SU-DHL-6 (cell line): Measurements from ENCODE around the gene DRD4.

ENCODE experiments used
- H2AFZ ChIP-seq: fragments of 200-600 bp; sonication (generic); 2 replicates; pipeline ENCODE4 v1.6.1; 2014; ENCODE audit warnings: low read depth, mild to moderate bottlenecking, moderate library complexity, mixed read lengths, antibody characterized with exemption, low read length; ENCODE audit not compliant: severe bottlenecking
- H3F3A ChIP-seq: fragments of 200-600 bp; shearing (Covaris generic); 2 replicates; pipeline ENCODE4 v1.6.0; 2016; ENCODE audit warnings: antibody characterized with exemption, mild to moderate bottlenecking; ENCODE audit not compliant: insufficient read depth
- H3K27ac ChIP-seq: fragments of 200-600 bp; sonication (generic); 2 replicates; pipeline ENCODE4 v1.5.1; 2016; ENCODE audit warnings: low read depth, mild to moderate bottlenecking, low read length, moderate library complexity, mixed read lengths
- H3K27me3 ChIP-seq: fragments of 200-600 bp; sonication (generic), shearing (Covaris generic); 2 replicates; pipeline ENCODE4 v1.6.0; 2014; ENCODE audit warnings: mild to moderate bottlenecking, low read length
- H3K36me3 ChIP-seq: fragments of 200-600 bp; sonication (generic); 2 replicates; pipeline ENCODE4 v1.6.1; 2014; ENCODE audit warnings: mild to moderate bottlenecking, low read length, mixed read lengths
- H3K4me2 ChIP-seq: fragments of 300-600, 200-600 bp; shearing (Covaris generic), sonication (generic); 2 replicates; pipeline ENCODE4 v1.6.0; 2014; ENCODE audit warnings: low read length, low read depth, mild to moderate bottlenecking; ENCODE audit not compliant: poor library complexity, severe bottlenecking
- H3K4me3 ChIP-seq: fragments of 200-600 bp; sonication (generic); 2 replicates; pipeline ENCODE4 v1.5.1; 2014; ENCODE audit warnings: antibody characterized with exemption, low read length, mild to moderate bottlenecking, mixed read lengths; ENCODE audit not compliant: insufficient read depth, poor library complexity, severe bottlenecking
- H3K79me2 ChIP-seq: fragments of 200-600 bp; sonication (generic); 2 replicates; pipeline ENCODE4 v1.6.1; 2014; ENCODE audit warnings: mild to moderate bottlenecking, low read length, moderate library complexity; ENCODE audit not compliant: insufficient read depth
- H3K9ac ChIP-seq: fragments of 200-600 bp; sonication (generic); 2 replicates; pipeline ENCODE4 v1.7.0; 2014; ENCODE audit warnings: mild to moderate bottlenecking, low read length
- H3K9me2 ChIP-seq: fragments of 200-600 bp; sonication (generic); replicated peaks from 2 replicates; pipeline ENCODE4 v1.6.1; 2014; ENCODE audit warnings: low read length; ENCODE audit not compliant: insufficient read depth
- H3K9me3 ChIP-seq: fragments of 200-600 bp; sonication (generic); 2 replicates; pipeline ENCODE4 v1.6.1; 2014; ENCODE audit warnings: low read length, mixed read lengths; ENCODE audit not compliant: insufficient read depth
- H4K20me1 ChIP-seq: fragments of 200-600 bp; sonication (generic); 2 replicates; pipeline ENCODE4 v1.6.1; 2014; ENCODE audit warnings: low read depth, mild to moderate bottlenecking, antibody characterized with exemption, low read length, moderate library complexity, mixed read lengths
- CTCF ChIP-seq: fragments of 200-600 bp; sonication (generic); IDR thresholded peaks from one replicate; pipeline ENCODE4 v1.5.1; 2017; ENCODE audit warnings: antibody characterized with exemption, mild to moderate bottlenecking, low read length, moderate library complexity; ENCODE audit not compliant: insufficient read depth, poor library complexity, severe bottlenecking
- EZH2phosphoT487 ChIP-seq: fragments of 200-600 bp; sonication (generic), shearing (Covaris generic); conservative IDR thresholded peaks from 2 replicates; pipeline ENCODE4 v1.6.1; 2018; ENCODE audit warnings: mild to moderate bottlenecking, antibody characterized with exemption, low read length, moderate library complexity, mixed read lengths

The DRD4 gene

DNA sequence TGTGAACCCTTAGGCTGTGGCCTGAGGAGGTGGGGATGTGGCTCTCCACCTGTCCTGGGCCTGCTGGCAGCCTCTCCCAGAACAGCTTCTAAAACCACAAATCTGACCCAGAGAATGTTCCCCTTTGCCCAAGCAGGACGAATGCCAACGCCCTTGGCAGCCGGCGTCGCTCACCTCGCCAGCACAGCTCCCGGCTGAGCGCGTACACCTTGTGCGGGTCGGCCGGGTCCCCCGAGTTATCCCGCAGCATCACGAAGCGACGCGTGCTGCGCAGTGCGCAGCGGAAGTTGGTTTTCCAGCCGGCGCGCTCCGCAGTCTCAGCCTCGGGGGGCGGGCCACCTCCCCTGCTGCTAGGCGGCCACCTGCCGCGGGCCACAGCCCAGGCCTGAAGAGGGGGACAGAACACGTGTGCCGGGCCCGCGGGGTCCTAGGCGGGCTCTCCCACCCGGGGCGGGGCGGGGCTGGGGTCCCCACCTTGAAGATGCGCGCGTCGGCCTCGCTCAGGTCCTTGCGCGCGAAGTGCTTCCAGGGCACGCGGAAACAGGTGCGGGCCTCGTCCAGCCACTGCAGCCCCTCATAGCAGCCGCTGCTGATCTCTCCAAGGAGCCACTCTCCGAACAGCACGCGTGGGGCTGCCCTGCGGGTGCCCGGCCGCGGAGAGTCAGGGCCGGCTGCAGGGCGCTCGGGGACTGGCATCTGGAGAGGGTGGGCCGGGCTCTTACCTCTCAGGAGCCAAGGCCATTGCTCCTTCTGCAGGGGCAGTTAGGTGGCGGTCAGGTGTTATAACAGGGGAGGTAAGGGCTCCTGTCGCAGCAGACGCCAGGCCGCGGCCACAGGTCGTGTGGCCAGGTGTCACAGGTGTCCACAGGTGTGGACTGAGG is 22.2 kb upstream of the DRD4 start:
- Histone ChIP-seq H3K9me3 (no peaks in the 10 kb centered on the region), H2AFZ (no peak overlapping the region), H3K4me3 (peak overlapping the region; percentile 91), H3K36me3 (no peaks in the 10 kb centered on the region), H3K9me2 (no peaks in the 10 kb centered on the region), H4K20me1 (no peaks in the 10 kb centered on the region; the same call in 1 of the 2 replicates), H3K4me2 (peak overlapping the region; percentile 87), H3K9ac (peak overlapping the region; percentile 73), H3K27ac (peak overlapping the region; percentile 86), H3K27me3 (no peaks in the 10 kb centered on the region), H3F3A (peaks cover 10% of the 10 kb centered on the region), H3K79me2 (no peaks in the 10 kb centered on the region)
- TF ChIP-seq EZH2phosphoT487 = no peak
- TF ChIP-seq CTCF = no peak

- H3K4me2 ChIP-seq = peak within 1 kb of the TSS; percentile 87
- peak within 1 kb of the TSS; percentile 72 for H2AFZ ChIP-seq
- peaks cover 10% of the 10 kb centered on the region for H3F3A ChIP-seq
- no peaks in the 10 kb centered on the region; the same call in 1 of the 2 replicates for H4K20me1 ChIP-seq
- no peaks in the 10 kb centered on the region for H3K9me2 ChIP-seq
- TF ChIP-seq EZH2phosphoT487 = no peak
- no peak for TF ChIP-seq CTCF
- H3K4me3 ChIP-seq = peak within 1 kb of the TSS; percentile 91
- H3K79me2 ChIP-seq = no peaks in the 10 kb centered on the region
- no peaks in the 10 kb centered on the region for H3K36me3 ChIP-seq
- peak within 1 kb of the TSS; percentile 86 for H3K27ac ChIP-seq
- no peaks in the 10 kb centered on the region for H3K27me3 ChIP-seq
- H3K9me3 ChIP-seq = no peaks in the 10 kb centered on the region
- peak within 1 kb of the TSS; percentile 73 for H3K9ac ChIP-seq
Measured at GRCh38 chr11:615504-616319, 21.4 kb upstream of the DRD4 start, which contains the start of gene IRF7. Gene IRF7, minus strand, starts transcription at chr11:615950. Its CDS starts 586 bp downstream, at chr11:615364.

- Histone ChIP-seq H2AFZ (peak overlapping the region; percentile 72), H3K4me3 (peak overlapping the region; percentile 91), H4K20me1 (no peaks in the 10 kb centered on the region; the same call in 1 of the 2 replicates), H3F3A (peaks cover 10% of the 10 kb centered on the region), H3K79me2 (no peaks in the 10 kb centered on the region), H3K9ac (peak overlapping the region; percentile 73), H3K27ac (peak overlapping the region; percentile 86), H3K36me3 (no peaks in the 10 kb centered on the region), H3K4me2 (peak overlapping the region; percentile 87), H3K9me3 (no peaks in the 10 kb centered on the region), H3K9me2 (no peaks in the 10 kb centered on the region), H3K27me3 (no peaks in the 10 kb centered on the region)
- TF ChIP-seq CTCF = no peak
- TF ChIP-seq EZH2phosphoT487 = no peak
Measured at GRCh38 chr11:616320-617198, 20.5 kb upstream of the DRD4 start.
